Measurements from ENCODE around the gene NDOR1.
A peak's percentile ranks its signal among the peaks of the same experiment; 100 is the strongest.

NDOR1 gene

DNA sequence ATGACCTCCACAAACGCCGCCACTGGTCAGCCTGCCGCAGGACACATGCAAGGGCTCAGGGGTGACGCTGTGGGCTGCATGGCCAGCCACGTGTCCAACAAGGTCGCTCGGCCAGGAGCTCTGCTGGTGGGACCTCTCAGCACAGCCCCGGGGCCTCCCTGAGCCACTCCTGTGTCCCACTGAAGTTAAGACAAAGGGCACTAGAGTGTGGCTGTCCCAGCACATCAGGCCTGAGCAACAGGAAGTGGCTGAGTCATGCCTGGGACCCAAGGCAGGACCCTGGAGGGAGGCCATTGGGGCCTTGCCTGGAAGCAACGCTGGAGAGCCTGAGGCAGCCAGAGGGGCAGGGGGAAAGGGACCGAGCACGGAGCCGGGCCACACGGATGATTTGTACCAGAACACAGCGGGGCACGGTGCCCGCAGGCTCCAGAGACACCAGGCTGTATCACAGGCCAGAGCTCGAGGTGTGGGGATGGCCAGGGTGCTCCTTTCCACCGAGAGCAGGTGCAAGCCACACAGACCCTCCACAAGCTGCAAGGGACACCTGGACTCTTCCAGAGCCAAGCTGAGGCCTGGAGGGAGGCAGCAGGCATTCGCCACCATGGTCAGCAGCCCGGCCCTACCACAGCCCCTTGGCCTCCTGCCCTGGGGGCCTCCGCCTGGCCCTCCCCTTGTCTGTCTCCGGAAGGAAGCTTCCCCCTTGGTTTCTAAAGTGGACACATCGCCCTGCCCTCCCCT lies 27.1 kb upstream of the NDOR1 start:
- no peak overlapping the region for H3K4me3 ChIP-seq (ENCODE audit: low read length)
- DNase-seq (ENCODE audit: low read depth, low spot score), result no peak

DNA sequence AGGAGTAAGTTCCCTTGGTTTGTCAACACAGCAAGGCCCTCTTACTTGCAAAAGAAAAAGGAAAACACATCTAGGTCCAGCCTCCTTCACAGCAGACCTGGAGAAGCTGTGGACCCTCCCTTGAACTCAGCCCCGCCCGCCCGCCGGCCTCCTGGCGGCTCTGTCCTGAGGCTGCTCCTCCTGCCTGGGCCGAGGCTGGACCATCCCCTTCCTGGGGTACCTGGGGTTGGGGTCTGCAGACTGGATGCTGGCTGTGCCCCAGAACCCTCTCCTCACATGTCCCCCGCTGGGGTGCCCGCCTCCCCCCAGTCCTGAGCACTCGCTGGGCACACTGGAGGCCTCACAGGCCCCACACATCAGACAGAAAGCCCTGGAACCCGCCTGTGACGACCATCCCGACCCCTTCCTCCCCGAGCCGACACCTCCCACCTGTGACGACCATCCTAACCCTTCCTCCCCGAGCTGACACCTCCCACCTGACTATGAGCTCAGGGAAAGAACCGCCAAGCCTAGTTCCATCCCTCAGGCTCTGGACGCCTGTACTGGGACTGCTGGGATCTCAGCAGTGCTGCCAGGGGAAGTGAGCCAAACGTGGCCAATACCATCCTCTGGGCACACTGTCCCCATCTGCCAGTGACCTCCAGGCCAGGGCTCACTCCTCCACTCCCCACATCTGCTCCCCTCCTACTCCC lies 26.4 kb upstream of the NDOR1 start:
- DNase-seq (ENCODE audit: low read depth, low spot score), result no peak
- no peak overlapping the region for H3K4me3 ChIP-seq (ENCODE audit: low read length)

DNA sequence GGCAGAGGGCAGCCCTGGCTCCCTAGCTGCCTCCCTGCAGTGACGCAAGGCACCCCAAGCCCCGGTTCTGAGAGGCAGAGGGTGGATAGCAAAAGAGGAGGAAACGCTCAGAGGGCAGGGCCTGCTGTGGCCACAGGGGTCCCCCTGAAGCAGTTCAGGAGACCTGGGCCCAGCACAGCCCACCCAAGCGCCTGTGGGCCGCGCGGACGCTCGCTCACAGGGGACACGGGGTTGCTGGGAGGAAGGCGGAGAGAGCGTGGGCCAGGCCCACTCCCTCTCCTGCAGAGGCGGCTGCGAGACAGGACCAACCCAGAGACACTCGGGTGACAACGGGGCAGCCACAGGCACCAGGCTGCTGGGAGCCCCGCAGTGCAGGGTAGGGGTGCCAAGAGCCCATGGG lies 25.7 kb upstream of the NDOR1 start:
- DNase-seq (ENCODE audit: low read depth, low spot score), result no peak
- H3K4me3 ChIP-seq (ENCODE audit: low read length), result no peak overlapping the region

DNA sequence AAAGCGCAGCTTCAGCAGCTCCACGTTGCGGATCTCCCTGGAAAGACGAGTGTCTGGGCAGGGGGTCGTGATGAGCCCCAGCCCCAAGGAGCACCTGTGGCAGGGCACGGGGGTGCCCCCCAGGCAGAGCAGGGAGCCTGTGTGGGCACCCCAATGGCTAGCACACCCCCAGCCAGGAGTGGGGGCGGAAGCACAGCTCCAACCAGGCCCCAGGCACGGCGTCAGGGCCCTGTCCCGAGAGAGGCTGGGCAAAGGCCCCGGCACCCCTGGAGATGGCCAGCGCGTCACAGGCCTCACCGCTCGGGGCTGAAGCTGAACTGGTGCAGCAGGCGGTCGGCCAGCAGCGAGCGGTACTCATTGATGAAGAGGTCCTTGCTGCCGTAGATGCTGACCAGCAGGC lies 25.0 kb upstream of the NDOR1 start:
- no peak for DNase-seq (ENCODE audit: low read depth, low spot score)
- H3K4me3 ChIP-seq (ENCODE audit: low read length), result no peak overlapping the region

DNA sequence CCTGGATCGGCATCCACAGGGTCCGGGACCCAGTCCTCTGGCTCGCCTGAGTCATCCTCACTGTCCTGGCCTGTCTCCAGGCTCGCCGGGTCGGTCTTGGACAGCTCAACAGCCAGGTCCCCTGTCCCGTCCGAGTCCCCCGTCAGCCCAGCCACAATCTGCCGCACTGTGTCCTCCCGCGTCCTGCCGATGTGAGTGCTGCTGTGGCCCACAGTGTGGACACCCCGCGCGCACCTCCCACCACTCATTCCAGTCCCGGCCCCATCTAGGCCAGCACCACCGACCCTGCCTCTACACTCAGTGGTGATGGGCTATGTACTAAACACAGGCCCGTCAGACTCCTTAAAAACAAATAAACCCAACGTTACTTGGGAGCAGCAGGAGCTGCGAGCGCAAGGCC lies 23.8 kb upstream of the NDOR1 start:
- no peak overlapping the region for H3K4me3 ChIP-seq (ENCODE audit: low read length)
- no peak for DNase-seq (ENCODE audit: low read depth, low spot score)

DNA sequence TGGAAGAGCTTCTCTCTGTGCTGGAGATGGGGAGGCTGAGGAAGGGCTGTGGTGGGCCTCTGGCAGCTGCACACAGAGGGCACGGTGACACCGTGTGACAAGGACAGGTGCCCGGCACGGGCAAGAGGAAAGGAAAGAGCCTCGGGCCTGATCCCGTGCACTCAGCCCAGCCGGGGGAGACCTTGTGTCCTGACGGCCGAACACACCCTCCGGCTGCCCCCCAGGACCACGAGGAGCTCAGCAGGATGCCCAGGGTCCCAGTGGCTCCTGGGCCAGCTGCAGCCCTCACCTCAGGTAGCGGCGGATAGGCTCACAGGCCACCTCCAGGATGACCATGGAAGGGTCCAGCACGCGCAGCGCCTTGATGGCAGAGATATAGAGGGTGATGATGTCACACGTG lies 22.7 kb upstream of the NDOR1 start:
- H3K4me3 ChIP-seq (ENCODE audit: low read length), result no peak overlapping the region
- DNase-seq (ENCODE audit: low read depth, low spot score), result no peak

DNA sequence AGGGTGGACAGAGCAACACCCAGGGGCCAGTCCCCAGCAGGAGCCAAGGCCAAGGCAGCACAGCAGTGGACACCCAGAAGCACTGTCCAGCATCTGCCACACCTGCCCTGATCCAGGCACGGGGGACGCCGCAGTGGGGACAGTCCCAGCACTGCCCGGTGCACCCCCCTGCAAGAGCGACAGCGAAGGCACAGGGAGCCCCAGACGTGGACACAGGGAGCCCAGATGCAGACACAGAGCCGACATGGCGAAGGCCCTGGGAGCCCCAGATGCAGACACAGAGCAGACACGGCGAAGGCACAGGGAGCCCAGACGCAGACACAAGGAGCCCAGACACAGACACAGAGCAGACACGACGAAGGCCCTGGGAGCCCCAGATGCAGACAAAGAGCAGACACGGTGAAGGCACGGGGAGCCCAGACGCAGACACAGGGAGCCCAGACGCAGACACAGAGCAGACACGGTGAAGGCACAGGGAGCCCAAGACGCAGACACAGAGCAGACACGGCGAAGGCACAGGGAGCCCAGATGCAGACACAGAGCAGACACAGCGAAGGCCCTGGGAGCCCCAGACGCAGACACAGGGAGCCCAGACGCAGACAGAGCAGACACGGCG lies 21.4 kb upstream of the NDOR1 start:
- no peak overlapping the region for H3K4me3 ChIP-seq (ENCODE audit: low read length)
- no peak for DNase-seq (ENCODE audit: low read depth, low spot score)

DNA sequence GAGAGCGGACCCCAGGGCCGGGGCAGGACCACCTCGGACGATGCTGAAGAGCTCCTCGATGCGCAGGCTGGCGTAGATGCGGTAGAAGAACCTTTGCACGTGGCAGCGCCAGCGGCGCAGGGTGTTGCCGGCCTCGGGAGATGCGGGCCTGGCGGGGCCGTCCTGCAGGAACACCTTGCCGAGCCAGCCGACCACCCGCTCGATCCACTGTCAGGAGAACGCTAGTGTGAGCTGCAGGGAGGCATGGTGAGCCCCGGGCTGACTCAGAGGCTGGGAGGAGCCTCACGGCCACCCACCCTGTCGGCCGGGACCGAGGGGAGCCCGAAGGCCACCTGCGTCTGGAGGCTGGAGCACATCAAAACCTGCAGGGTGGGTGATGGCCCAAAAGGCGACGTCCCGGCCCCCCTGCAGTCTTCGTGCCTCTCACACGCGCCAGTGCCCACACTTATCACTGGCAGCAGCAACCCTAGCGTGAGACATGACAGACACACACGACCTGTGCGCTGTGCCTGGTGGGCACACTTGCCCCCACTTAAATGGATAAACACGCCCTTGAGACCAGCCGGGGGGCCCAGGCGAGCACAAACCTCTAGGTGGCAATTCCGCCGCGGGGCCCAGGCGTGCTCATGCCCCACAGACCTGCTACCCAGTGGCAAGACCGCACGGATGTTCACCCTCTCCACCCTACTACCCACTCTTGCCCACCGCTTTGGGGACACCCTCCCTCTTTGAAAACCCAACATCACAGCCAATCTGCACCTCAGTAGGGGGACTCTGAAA lies 20.4 kb upstream of the NDOR1 start:
- DNase-seq (ENCODE audit: low read depth, low spot score), result no peak
- no peak overlapping the region for H3K4me3 ChIP-seq (ENCODE audit: low read length)

DNA sequence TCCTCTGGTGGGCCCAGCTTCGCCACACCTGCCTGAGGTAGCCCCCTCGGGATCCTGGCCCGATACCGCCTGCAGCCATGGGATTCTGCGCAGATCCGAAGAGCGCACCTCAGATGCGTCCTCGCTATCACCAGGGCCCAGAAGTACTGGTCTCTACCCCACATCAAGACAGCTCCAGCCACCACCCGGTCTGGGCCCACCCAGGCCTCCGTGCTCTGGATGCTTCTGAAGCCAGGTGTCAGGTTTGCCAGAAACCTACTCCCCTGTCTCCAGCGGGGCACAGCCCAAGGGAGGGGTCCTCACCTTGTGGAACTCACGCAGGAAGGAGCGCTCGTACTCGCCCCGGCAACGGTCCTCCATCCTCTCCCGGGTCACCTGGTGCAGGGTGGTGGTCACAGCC lies 19.6 kb upstream of the NDOR1 start:
- H3K4me3 ChIP-seq (ENCODE audit: low read length), result no peak overlapping the region
- DNase-seq (ENCODE audit: low read depth, low spot score), result no peak

DNA sequence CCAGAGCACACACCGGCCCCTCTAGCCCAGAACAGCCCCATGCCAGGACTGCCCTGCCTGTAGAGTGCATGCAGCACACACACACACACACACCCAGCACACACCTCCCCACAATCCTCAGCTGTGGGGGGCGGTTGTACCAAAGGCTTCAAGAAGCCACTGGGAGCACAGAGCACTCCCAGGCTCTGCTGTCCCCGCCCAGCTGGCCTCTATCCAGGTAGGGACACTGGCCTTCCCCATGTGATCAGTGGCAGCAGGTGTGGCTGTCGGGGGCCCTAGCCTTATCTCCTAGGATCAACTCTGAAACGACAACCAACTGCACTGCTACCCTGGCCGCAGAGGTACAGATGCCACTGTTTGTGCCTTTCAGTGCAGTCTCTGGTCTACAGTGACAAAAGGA lies 19.1 kb upstream of the NDOR1 start:
- no peak for DNase-seq (ENCODE audit: low read depth, low spot score)
- no peak overlapping the region for H3K4me3 ChIP-seq (ENCODE audit: low read length)

DNA sequence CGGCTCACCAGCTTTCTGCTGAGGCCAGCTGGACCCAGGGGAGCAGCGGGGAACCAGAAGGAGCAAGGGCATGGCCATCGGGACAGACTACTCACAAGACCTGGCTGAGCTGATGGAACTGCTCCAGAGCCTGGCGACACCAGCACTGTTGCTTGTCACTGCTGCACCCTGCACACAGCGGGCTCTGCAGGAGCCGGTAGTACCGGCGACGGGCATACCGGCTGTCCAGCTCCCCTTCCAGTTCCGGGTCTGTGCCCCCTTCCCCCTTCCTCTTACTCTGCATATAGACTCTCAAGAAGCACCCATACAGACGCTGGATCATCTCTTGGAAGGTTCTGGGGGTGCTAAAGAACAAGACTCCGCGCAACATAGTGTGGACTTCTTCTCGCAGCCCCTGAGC lies 18.1 kb upstream of the NDOR1 start:
- peak overlapping the region; percentile 96 for H3K4me3 ChIP-seq (ENCODE audit: low read length)

DNA sequence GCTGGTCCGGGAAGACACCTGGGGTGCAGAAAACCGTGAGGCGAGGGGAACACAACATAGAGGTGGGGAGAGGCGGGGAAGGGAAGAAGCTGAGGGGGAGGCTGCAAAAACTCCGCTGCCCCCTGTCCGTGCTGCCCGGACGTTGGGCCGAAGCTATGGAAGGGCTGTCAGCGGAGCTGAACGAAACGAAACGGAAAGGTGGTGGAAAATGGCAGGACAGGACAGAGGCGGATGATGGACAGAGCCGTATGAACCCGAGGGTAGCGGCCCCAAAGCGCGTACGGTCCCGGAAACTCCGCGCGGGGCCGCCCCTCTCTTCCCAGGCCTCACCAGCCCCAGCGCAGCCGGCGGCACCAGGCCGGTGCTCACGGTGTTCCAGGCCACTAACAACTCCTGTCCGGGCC lies 17.4 kb upstream of the NDOR1 start:
- DNase-seq (ENCODE audit: low read depth, low spot score), result no peak
- peak overlapping the region; percentile 96 for H3K4me3 ChIP-seq (ENCODE audit: low read length)

More for the DNA sequence above, 18.1 kb upstream of the NDOR1 start:
- DNase-seq (ENCODE audit: low read depth, low spot score), result no peak

DNA sequence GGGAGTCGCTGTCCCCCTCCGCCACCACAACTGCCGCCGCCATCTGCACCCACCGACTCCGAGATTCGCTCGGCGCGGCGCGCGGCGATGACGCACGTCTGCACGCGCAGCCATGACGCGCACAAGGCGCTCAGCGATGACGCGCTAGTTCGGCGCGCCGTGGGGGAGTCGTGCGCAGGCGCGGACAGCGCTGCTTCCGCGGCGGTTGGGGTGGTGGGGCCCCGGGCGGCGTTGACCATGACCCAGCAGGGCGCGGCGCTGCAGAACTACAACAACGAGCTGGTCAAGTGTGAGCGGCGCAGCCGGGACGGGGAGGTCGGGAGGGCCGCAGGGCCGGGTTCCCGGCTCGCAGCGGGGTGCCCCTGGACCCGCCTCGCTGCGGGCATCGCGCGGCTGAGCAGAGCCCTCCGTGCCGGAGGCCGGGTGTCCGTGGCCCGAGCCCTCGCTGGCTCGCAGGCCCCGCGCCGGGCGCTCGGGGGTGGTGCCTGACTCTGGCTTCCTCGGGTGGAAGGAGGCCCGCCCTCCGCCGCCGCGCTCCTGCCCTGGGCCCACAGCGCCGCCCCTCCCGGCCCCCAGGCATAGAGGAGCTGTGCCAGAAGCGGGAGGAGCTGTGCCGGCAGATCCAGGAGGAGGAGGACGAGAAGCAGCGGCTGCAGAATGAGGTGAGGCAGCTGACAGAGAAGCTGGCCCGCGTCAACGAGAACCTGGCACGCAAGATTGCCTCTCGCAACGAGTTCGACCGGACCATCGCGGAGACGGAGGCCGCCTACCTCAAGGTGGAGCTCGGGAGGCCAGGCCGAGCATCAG lies 16.8 kb upstream of the NDOR1 start, which contains the start of the genes ANAPC2 and SSNA1:
TSS of gene ANAPC2 (minus strand) at position 71 of the 807 bp plus-strand sequence. CDS start at position 43, 28 bp downstream.
TSS of gene SSNA1 (plus strand) at position 187 of the 807 bp plus-strand sequence. CDS start at position 238, 51 bp downstream.
- peak within 1 kb of the TSS; percentile 96 for H3K4me3 ChIP-seq (ENCODE audit: low read length)
- DNase-seq (ENCODE audit: low read depth, low spot score), result peak; percentile 86

DNA sequence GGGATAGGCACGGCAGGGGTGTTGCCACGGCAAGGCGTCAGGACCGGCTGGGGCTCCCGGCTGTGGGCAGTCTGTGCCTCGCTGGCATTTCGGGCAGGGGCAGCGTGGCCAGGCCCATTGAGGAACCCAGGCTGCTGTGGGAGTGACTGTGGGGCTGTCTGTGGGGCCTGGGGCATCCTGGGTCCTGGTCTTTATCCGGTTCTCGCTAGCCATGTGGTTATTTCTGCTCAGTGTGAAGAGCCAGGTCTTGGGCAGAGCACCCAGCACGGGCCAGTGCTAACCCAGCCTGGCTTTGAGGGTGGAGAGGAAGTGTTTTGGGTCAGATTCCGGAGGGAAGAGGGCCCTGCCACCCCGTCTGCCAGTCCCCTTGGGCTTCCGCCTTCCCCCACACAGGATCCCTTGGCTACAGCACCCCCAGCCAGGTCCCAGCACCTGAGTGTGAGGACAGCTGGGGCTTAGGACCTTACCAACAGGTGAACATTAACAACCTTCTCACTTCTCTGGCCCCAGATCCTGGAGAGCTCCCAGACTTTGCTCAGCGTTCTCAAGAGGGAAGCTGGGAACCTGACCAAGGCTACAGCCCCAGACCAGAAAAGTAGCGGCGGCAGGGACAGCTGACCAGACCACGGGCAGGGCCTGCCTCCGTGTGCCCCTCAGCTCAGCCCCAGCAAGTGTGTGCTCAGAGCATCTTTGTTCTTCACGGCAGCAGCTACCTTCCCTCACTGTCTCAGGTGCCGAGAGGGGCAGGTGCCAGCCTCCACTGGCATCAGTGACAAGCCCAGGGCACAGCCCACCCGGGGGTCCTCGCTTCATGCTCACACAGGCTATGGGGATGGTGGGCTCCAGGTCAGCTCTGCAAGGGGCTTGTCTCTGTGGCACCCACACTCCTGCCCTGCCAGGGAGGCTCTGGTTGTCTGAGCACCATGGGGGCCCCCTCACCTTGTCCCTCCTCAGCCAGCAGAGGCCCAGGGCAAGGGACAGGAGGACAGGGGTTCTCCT lies 15.9 kb upstream of the NDOR1 start:
- DNase-seq (ENCODE audit: low read depth, low spot score), result no peak
- H3K4me3 ChIP-seq (ENCODE audit: low read length), result peak overlapping the region; percentile 96

DNA sequence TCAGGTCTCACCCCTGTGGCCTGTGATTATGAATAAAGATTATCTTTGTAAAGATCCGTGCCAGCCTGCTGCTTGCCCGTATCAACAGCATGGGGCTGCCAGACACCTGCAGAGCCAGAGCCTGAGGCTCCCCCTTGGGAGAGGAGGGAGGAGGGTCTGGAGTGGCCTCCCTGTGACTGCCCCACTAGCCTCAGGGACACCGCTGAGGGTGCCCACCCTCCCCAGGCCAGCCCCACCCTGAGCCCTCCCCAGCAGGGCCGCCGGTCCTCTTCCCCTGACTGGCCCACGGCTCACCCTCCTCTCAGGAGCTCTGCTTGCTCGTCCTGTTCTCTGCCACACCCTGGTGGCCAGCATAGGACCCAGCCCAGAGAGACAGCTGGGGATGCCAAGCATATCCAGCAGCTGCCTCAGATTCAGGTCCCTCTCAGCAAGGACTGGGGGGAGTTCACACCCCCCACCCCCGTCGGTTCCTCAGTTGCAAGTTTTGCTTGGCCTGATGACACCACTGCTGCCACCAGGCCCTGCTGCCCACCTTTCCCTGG lies 15.1 kb upstream of the NDOR1 start:
- no peak for DNase-seq (ENCODE audit: low read depth, low spot score)
- H3K4me3 ChIP-seq (ENCODE audit: low read length), result no peak overlapping the region

DNA sequence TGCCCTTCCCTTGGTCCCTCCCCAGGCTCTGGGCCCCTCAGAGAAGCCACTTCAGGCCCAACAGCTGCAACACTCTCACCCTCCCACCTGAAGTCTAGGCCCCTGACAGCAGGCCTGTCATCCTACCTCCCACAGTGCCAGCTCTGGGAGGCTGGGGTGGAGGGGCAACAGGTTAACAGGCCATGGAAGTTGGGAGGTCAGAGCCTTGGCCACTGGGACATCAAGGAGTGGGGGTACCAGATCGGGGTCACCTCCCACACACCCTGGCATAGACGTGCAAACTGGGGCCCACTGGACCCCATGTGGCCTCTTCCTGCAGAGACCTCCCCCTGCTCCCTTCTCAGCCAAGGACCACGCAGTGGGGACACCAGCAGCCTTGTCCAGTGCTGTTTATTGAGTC lies 14.3 kb upstream of the NDOR1 start:
- DNase-seq (ENCODE audit: low read depth, low spot score), result no peak
- no peak overlapping the region for H3K4me3 ChIP-seq (ENCODE audit: low read length)

DNA sequence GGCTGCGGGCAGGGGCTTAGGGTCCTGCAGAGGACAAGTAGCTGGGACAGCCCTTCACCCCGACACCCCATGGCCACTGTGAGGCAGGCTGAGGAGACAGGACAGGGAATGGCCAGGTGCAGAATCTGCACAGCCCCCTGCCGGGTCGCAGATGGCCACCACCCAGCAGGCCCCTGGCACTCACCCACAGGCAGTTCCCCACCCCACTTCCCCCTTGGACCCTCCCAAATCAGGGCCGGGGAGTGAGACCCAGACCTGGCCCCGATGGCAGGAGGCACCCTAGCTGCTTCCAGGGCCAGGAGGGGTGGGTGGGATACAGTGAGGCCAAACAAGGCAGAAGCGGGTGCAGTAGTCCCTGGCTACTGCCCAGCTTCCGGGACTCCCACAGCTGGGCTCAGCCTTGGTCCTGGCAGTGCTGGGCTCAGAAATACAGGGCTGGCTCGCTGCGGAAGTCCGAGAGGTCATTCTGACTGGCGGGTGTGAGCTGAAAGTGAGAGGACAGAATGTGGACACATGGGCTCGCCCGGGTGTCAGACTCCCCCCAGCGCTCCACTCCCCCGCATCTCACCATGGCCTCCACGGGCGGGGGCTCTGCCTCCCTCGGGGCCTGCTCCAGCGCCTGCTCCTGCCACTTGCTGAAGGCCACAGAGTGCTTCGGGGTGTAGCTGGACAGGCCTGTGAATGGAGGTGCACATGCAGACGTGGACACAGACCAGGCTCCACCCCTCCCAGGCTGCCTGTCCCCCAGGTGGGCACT lies 13.6 kb upstream of the NDOR1 start:
- DNase-seq (ENCODE audit: low read depth, low spot score), result no peak
- H3K4me3 ChIP-seq (ENCODE audit: low read length), result no peak overlapping the region

Measured in Jurkat, Clone E6-1 (cell line).